Skeletal muscle tissue (tissue), 4 donors: ENCODE results near the gene NIPAL3. TPM values are rescaled to one million over a fixed set of nuclear protein-coding genes. Genes with fewer than 3 reads are reported as not detected.
"Not testable (repeated sequence)": the region's sequence is repeated elsewhere in the genome, so short reads cannot be mapped to it uniquely, and the experiment has no call there.

Experiments
- H3K27ac ChIP-seq: one replicate; pipeline ENCODE4 v1.7.0; 2013; ENCODE audit warnings: mild to moderate bottlenecking, low read depth, low read length, inconsistent platforms
- H3K27me3 ChIP-seq, 3 donors: one replicate each; pipeline ENCODE4 v1.7.0; 2013; ENCODE audit warnings: low read length in 3 of 3; ENCODE audit not compliant: control insufficient read depth in 3 of 3, insufficient read depth in 3 of 3
- H3K36me3 ChIP-seq, 3 donors: one replicate each; pipeline ENCODE4 v1.7.0; 2013; ENCODE audit warnings: low read length in 3 of 3; ENCODE audit not compliant: control insufficient read depth in 3 of 3, insufficient read depth in 3 of 3
- H3K4me1 ChIP-seq, 3 donors: one replicate each; pipeline ENCODE4 v1.7.0; 2013; ENCODE audit warnings: low read length in 3 of 3, mild to moderate bottlenecking in 3 of 3; ENCODE audit not compliant: control insufficient read depth in 3 of 3, insufficient read depth in 3 of 3
- H3K4me3 ChIP-seq, 3 donors: one replicate each; pipeline ENCODE4 v1.7.0; 2013; ENCODE audit warnings: low read length in 3 of 3
- H3K9ac ChIP-seq, 3 donors: one replicate each; pipeline ENCODE4 v1.7.0; 2013; ENCODE audit warnings: low read length in 3 of 3, mild to moderate bottlenecking in 3 of 3, moderate library complexity in 2 of 3, low read depth in 1 of 3
- H3K9me3 ChIP-seq, 3 donors: one replicate each; pipeline ENCODE4 v1.7.0; 2013; ENCODE audit warnings: low read length in 3 of 3; ENCODE audit not compliant: control insufficient read depth in 3 of 3
- total RNA-seq: library from RNA; depleted of rRNA; stranded (reverse); fragments of >200 nt; gene quantifications from one replicate; pipeline ENCODE4 v1.2.3, GENCODE V29; 2014
- donor health status: Osteomylitis.

NIPAL3 gene
- total RNA-seq, 1 donor from 2014 or later: 3.7 TPM

- Histone ChIP-seq H3K9ac (no peak overlapping the region), H3K36me3 (peaks cover 8 to 23% (median 13%) of the 10 kb centered on the region in 3 donors), H3K27me3 (no peaks in the 10 kb centered on the region), H3K27ac (no peak overlapping the region), H3K4me3 (no peak overlapping the region), H3K9me3 (no peaks in the 10 kb centered on the region), H3K4me1 (no peaks in the 10 kb centered on the region)
These were observed 37.4 kb downstream of the NIPAL3 start for GRCh38 chr1:24452922-24453485.

GRCh38 chr1:24454673-24455072, 39.1 kb downstream of the NIPAL3 start:
- Histone ChIP-seq H3K9ac (no peak overlapping the region), H3K27ac (no peak overlapping the region), H3K4me3 (no peak overlapping the region), H3K27me3 (no peaks in the 10 kb centered on the region), H3K4me1 (no peaks in the 10 kb centered on the region), H3K36me3 (peaks cover 6 to 27% (median 13%) of the 10 kb centered on the region in 3 donors), H3K9me3 (no peaks in the 10 kb centered on the region)

- Histone ChIP-seq H3K4me1 (no peaks in the 10 kb centered on the region), H3K27ac (no peak overlapping the region), H3K9me3 (no peaks in the 10 kb centered on the region), H3K27me3 (no peaks in the 10 kb centered on the region), H3K4me3 (no peak overlapping the region), H3K36me3 (peaks cover 8 to 28% (median 13%) of the 10 kb centered on the region in 3 donors), H3K9ac (no peak overlapping the region)
These were observed 39.7 kb downstream of the NIPAL3 start for GRCh38 chr1:24455272-24455671.

- no peak overlapping the region for H3K9ac ChIP-seq
- H3K27me3 ChIP-seq: no peaks in the 10 kb centered on the region
- H3K9me3 ChIP-seq: no peaks in the 10 kb centered on the region
- no peak overlapping the region for H3K4me3 ChIP-seq
- no peaks in the 10 kb centered on the region for H3K4me1 ChIP-seq
- H3K36me3 ChIP-seq: peaks cover 8 to 24% (median 9%) of the 10 kb centered on the region in 3 donors
- no peak overlapping the region for H3K27ac ChIP-seq
These were observed 42.3 kb downstream of the NIPAL3 start for GRCh38 chr1:24457866-24458265.

- Histone ChIP-seq H3K27me3 (no peaks in the 10 kb centered on the region), H3K4me1 (no peaks in the 10 kb centered on the region), H3K27ac (no peak overlapping the region), H3K36me3 (peaks cover 4 to 20% (median 9%) of the 10 kb centered on the region in 3 donors), H3K4me3 (no peak overlapping the region), H3K9me3 (no peaks in the 10 kb centered on the region), H3K9ac (no peak overlapping the region)
These were observed 44.1 kb downstream of the NIPAL3 start for GRCh38 chr1:24459551-24460266.

DNA sequence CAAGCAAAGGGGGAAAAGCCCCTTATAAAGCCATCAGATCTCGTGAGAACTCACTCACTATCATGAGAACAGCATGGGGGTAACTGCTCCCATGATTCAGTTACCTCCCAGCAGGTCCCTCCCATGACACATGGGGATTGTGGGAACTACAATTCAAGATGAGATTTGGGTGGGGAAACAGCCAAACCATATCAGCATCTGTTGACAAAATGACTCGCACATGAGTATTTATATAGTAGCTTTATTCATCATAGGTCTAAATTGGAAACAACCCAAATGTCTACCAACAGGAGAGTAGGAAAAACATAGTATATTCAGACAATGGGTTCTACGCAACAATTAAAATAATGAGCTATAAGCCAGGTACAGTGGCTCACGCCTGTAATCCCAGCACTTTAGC, 46.5 kb downstream of the NIPAL3 start:
- not testable (repeated sequence) for H3K27ac ChIP-seq, H3K9ac ChIP-seq, H3K9me3 ChIP-seq, H3K4me1 ChIP-seq, H3K27me3 ChIP-seq, H3K4me3 ChIP-seq
- peaks cover 4 to 19% (median 6%) of the 10 kb centered on the region in 3 donors for H3K36me3 ChIP-seq

GRCh38 chr1:24463776-24464735, 48.5 kb downstream of the NIPAL3 start:
- H3K4me3 ChIP-seq: no peak overlapping the region
- H3K4me1 ChIP-seq: no peaks in the 10 kb centered on the region
- H3K27me3 ChIP-seq: no peaks in the 10 kb centered on the region
- no peaks in the 10 kb centered on the region for H3K9me3 ChIP-seq
- no peak overlapping the region for H3K9ac ChIP-seq
- peaks cover 0 to 14% (median 4%) of the 10 kb centered on the region in 3 donors for H3K36me3 ChIP-seq
- H3K27ac ChIP-seq: no peak overlapping the region

GRCh38 chr1:24465099-24465498, 49.5 kb downstream of the NIPAL3 start:
- Histone ChIP-seq H3K4me1 (no peaks in the 10 kb centered on the region), H3K36me3 (peaks cover 0 to 12% (median 2%) of the 10 kb centered on the region in 3 donors)

DNA sequence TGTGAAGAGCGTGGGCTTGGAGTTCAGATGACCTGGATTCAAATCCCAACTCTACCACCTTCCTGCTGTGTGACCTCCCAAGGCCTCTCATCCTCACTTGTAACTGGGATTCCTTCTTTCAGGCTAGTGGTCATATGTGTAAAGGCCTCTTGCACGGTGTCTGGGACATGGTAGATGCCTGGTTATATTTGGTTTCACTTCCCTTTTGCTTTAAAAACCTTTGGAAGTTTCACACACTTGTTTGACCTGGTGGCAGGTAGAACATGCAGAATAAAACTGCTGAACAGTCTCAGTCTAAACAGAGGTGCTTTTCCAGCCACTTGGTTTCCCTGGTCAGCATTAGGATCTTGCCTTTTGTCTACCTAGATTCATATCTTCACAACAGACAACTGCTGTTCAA, 50.0 kb downstream of the NIPAL3 start:
- H3K4me3 ChIP-seq: no peak overlapping the region
- H3K36me3 ChIP-seq: peaks cover 0 to 10% (median 0%) of the 10 kb centered on the region in 3 donors
- H3K9me3 ChIP-seq: peaks cover 0 to 2% (median 0%) of the 10 kb centered on the region in 3 donors
- no peak overlapping the region for H3K27ac ChIP-seq
- H3K9ac ChIP-seq: no peak overlapping the region
- no peaks in the 10 kb centered on the region for H3K4me1 ChIP-seq
- no peaks in the 10 kb centered on the region for H3K27me3 ChIP-seq

More at GRCh38 chr1:24465099-24465498, 49.5 kb downstream of the NIPAL3 start:
- no peak overlapping the region for H3K9ac ChIP-seq
- no peaks in the 10 kb centered on the region for H3K27me3 ChIP-seq
- H3K9me3 ChIP-seq: peaks cover 0 to 2% (median 0%) of the 10 kb centered on the region in 3 donors
- no peak overlapping the region for H3K4me3 ChIP-seq
- no peak overlapping the region for H3K27ac ChIP-seq
